Ramos (cell line): ENCODE data around the gene ZNF844.
"Not testable (repeated sequence)": the region's sequence is repeated elsewhere in the genome, so short reads cannot be mapped to it uniquely, and the experiment has no call there.

ENCODE experiments used
- in situ Hi-C: fragments of 300-500 bp; cut with MboI; formaldehyde crosslinking; loops from one replicate; pipeline ENCODE4 v1.14.3; 2022; ENCODE audit warnings: low sequenced_read_pairs; ENCODE audit not compliant: unreplicated experiment

Gene ZNF844

GRCh38 chr19:12064590-12065538 is at the start of gene ZNF844:
Gene ZNF844, plus strand, starts transcription at chr19:12064731. Its CDS starts 143 bp downstream, at chr19:12064874.
- in situ Hi-C loops, result no loop called here

DNA sequence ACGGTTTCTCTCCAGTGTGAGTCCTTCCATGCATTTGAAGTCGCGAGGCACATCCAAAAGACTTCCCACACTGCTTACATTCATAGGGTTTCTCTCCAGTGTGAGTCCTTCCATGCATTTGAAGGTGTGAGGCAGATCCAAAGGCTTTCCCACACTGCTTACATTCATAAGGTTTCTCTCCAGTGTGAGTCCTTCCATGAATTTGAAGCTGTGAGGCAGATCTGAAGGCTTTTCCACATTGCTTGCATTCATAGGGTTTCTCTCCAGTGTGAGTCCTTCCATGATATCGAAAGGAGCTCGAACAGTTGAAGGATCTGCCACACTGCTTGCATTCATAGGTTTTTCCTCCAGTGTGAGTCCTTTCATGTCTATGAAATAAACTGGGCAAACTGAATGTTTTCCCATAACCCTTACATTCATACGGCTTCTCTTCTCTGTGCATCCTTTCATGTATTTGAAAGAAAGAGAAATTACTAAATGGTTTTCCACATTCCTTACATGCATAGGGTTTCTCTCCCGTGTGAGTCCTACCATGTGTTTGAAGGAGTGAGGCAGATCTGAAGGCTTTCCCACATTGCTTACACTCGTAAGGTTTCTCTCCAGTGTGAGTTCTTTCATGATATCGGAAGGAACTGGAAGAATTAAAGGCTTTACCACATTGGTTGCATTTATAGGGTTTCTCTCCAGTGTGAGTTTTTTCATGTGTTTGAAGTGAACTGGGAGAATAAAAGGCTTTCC is 49.3 kb upstream of the ZNF844 start:
- in situ Hi-C loops, result no loop called here

DNA sequence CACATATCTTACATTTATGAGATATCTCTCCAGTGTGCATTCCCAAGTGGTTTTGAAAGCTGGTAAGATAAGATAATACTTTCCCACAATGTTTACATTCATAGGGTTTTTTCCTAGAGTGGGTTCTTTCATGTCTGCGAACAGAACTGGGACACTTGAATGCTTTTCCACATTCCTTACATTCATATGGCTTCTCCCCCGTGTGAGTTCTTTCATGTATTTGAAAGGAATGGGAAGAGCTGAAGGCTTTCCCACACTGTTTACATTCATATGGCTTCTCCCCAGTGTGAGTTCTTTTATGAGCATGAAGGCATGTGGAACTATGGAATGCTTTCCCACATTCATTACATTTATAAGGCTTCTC is 48.8 kb upstream of the ZNF844 start:
- in situ Hi-C loops, result no loop called here

- in situ Hi-C loops, result no loop called here
Observed at GRCh38 chr19:12034198-12034597, 30.3 kb upstream of the ZNF844 start.

GRCh38 chr19:12034620-12035019 is 29.9 kb upstream of the ZNF844 start:
- in situ Hi-C loops, result no loop called here

DNA sequence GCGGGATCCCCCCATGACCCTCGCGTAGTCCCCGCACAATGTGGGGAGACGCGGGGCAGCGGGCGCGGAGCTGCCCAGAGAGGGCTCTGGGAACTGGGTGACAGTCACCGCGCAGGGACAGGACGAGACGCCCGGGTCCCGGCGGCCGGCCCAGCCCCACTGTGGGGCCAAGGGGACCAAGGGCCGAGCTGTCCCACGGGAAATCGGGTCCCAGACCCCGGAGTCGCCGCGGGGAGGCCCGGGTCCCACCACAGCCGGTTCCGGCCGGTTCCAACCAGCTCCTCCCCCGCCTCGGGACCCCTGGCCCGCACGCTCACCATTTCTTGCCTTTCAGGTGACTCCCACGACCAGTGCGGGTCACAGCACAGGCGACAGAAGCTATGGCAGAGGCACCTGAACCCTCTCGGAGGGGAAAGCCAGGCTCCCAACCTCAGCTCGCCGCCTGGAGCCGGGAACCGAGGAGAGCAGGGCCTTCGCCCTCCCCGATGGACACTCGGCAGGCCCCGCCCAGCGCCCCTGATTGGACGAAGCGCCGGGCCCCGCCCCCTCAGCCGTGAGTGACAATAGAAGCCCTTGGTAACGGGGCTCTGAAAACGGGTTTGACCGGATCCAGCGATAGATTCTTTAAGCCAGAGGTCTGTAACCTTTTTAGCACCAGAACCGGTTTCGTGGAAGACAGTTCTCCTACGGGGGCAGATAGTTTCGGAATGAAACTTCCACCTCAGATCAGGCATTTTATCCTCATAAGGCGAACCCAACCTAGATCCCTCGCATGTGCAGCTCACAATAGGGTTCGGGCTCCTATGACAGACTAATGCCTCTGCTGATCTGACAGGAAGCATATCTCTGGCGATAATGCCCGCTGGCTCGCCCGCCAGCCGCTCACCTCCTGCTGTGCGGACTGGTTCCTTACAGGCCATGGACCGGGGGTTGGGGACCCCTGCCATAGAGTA is 29.0 kb upstream of the ZNF844 start, which contains the start of gene ZNF433:
TSS of gene ZNF433 (minus strand) at position 460 of the 953 bp plus-strand sequence. CDS start at position 320, 140 bp downstream.
- in situ Hi-C loops, result no loop called here

DNA sequence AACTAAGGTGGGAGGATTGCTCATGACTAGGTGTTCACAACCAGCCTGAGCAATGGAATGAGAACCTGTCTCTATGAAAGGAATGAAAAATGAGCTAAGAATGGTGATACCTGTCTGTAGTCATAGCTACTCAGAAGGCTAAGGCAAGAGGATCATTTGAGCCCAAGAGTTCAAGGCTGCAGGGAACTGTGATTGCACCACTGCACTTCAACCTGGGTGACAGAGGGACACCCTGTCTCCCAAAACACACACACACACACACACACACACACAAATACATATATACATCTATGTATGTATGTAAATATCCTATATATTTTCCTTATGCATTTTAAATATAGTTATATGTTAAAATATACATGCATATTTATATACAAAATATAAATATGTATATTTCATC is 21.6 kb upstream of the ZNF844 start:
- in situ Hi-C loops, result no loop called here

GRCh38 chr19:12043752-12044422 is 20.6 kb upstream of the ZNF844 start:
- in situ Hi-C loops, result no loop called here

DNA sequence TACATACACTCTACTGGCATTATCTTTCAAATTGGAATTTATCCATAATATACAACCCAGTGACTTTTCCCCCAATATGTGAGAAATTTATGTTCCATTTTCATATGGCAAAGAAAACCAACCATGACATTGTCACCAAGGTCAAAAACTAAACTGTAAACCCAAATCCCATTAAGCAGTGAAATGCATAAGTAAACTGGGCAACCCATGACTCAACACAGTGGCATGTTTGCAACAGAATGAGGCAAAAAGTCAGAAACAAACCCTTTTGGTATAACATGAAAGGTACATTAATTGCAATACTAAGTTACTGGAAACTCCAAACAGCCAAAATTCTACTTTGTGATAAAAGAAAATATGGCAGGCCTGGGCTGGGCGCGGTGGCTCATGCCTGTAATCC is 16.7 kb upstream of the ZNF844 start:
- in situ Hi-C loops, result no loop called here

DNA sequence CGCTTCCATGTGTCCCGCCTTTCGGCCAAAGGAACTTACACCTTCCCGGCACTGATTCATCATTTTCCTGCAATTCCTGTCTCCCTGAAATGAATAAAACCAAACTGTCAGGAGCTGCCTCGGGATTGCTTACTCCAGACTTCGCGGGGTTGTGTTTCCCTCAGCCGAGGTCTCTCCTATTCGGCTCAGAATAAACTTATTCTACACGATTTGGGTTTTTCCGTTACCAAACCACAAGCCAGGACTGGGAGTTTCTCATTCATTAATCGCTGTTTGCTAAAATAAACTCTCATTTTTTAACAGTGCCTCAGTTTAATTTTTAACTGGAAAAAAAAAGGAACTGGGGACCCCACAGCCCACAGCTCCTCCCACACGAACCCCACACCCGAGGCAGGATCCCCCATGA is 12.4 kb upstream of the ZNF844 start:
- in situ Hi-C loops, result no loop called here

GRCh38 chr19:12052497-12053169 is 11.9 kb upstream of the ZNF844 start, which contains the start of gene ZNF878:
Gene ZNF878, minus strand, starts transcription at chr19:12052961. Its CDS starts 160 bp downstream, at chr19:12052801.
- in situ Hi-C loops, result no loop called here

DNA sequence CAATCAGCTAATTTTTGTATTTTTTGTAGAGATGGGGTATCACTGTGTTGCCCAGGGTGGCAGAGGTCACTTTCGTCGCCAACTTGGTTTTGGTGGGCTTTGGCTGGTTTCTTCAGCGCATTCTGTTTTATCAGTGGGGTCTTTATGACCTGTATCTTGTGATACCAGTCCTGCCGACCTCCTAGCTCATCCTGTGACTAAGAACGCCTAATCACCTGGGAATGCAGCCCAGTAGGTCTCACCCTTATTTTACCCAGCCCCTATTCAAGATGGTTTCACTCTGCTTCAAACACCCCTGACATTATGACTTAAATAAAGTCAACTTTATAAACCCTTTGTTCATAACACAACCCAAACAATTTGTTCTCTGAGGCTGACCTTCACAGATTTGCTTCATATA is 8.7 kb upstream of the ZNF844 start:
- in situ Hi-C loops, result no loop called here

- in situ Hi-C loops, result no loop called here
Observed at GRCh38 chr19:12075538-12076139, 11.1 kb downstream of the ZNF844 start.

DNA sequence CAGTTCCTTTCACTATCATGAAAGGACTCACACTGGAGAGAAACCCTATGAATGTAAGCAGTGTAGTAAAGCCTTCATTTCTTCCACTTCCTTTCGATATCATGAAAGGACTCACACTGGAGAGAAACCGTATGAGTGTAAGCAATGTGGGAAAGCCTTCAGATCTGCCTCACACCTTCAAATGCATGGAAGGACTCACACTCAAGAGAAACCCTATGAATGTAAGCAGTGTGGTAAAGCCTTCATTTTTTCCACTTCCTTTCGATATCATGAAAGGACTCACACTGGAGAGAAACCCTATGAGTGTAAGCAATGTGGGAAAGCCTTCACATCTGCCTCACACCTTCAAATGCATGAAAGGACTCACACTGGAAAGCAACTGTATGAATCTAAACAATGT is 11.8 kb downstream of the ZNF844 start:
- in situ Hi-C loops, result not testable (repeated sequence)

DNA sequence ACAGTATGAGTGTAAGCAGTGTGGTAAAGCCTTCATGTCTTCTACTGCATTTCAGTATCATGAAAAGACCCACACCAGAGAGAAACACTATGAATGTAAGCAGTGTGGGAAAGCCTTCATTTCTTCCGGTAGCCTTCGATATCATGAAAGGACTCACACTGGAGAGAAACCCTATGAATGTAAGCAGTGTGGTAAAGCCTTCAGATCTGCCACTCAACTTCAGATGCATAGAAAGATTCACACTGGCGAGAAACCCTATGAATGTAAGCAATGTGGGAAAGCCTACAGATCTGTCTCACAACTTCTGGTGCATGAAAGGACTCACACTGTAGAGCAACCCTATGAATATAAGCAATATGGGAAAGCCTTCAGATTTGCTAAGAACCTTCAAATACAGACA is 12.8 kb downstream of the ZNF844 start:
- in situ Hi-C loops, result no loop called here

- in situ Hi-C loops, result not testable (repeated sequence)
Observed at GRCh38 chr19:12083336-12083735, 18.8 kb downstream of the ZNF844 start.

GRCh38 chr19:12085074-12085818 is 20.7 kb downstream of the ZNF844 start:
- in situ Hi-C loops, result no loop called here

DNA sequence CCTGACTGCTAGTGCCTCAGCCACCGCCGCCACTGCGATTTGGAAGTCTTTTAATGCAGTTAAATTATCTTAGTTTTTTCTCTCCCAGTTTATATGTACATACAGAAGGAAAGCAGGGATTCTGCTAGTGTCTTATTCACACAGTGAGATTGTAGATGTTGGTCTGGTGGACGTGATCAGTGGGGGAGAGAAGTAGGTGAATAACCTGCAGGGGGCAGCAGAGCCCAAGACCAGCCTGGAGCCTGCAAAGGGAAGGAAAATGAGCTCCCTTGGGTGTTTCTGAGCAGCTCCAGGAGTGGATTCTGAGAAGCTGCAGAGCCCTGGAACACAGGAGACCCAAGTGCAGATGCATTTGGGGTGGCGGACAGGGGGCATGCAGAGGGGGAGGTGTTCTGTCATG is 26.3 kb downstream of the ZNF844 start:
- in situ Hi-C loops, result no loop called here
